Sigmoid colon (tissue), 7 donors: Measurements from ENCODE around the gene FRG2C. TPM values are rescaled to one million over a fixed set of nuclear protein-coding genes. Genes with fewer than 3 reads are reported as not detected.
A peak's percentile ranks its signal among the peaks of the same experiment; 100 is the strongest.
"Not testable (repeated sequence)": the region's sequence is repeated elsewhere in the genome, so short reads cannot be mapped to it uniquely, and the experiment has no call there.

Experiments used
- DNase-seq: peaks from one replicate; pipeline ENCODE4 v3.0.0-alpha.2; 2019
- H3K27ac ChIP-seq, 4 donors: fragments of 200-600 bp; sonication (generic); one replicate each; pipeline ENCODE4 v1.5.1; 2016 to 2019; ENCODE audit warnings: mild to moderate bottlenecking in 1 of 4
- H3K27me3 ChIP-seq, 3 donors: fragments of 200-600 bp; sonication (generic); one replicate each; pipeline ENCODE4 v1.5.1; 2019; ENCODE audit warnings: mild to moderate bottlenecking in 1 of 3
- H3K36me3 ChIP-seq, 4 donors: fragments of 200-600 bp; sonication (generic); one replicate each; pipeline ENCODE4 v1.5.1; 2016 to 2019
- H3K4me1 ChIP-seq, 4 donors: fragments of 200-600 bp; sonication (generic); one replicate each; pipeline ENCODE4 v1.5.1; 2017 to 2019
- H3K4me3 ChIP-seq, 4 donors: fragments of 200-600 bp; sonication (generic); one replicate each; pipeline ENCODE4 v1.5.1; 2017 to 2019; ENCODE audit warnings: mild to moderate bottlenecking in 2 of 4, moderate library complexity in 1 of 4
- H3K9me3 ChIP-seq, 4 donors: fragments of 200-600 bp in 3 of 4; sonication (generic) in 3 of 4; one replicate each; pipeline versions ENCODE4 v1.5.1 to v1.6.1; 2013 to 2019
- POLR2AphosphoS5 ChIP-seq, 4 donors: sonication (generic); formaldehyde crosslinking; IDR thresholded peaks; one replicate each; pipeline ENCODE4 v1.6.1; 2017; ENCODE audit warnings: antibody characterized with exemption in 4 of 4
- WGBS, 2 donors: extraction: QIAGEN DNeasy Blood & Tissue Kit; methylation state at CpG; one replicate each; pipeline ENCODE4 v1.1.7; 2013; 5-methylcytosine and 5-hydroxymethylcytosine counted together
- intact Hi-C: fragments of 100-400 bp; cut with DNase I; formaldehyde crosslinking; loops from one replicate; pipeline ENCODE4 v1.15.1; 2023
- polyA plus RNA-seq, 3 donors: library from polyadenylated mRNA; stranded (reverse); fragments of 200-250 nt; gene quantifications; one replicate each; pipeline ENCODE4 v1.2.3, GENCODE V29; 2013
- total RNA-seq, 4 donors: library from RNA; depleted of rRNA; stranded (reverse); fragments of >200 nt; gene quantifications; one replicate each; pipeline ENCODE4 v1.1.0, GENCODE V29; 2016
- donor health status: healthy with polysubstance abuse.
- donor health status: Bipolar disorder and iron deficiency.
- donor health status: healthy.

Gene FRG2C
- total and polyA plus RNA-seq, 7 donors: not detected

GRCh38 chr3:75667757-75668701, 3.9 kb downstream of the FRG2C start:
- H3K9me3 ChIP-seq, intact Hi-C loops, H3K27ac ChIP-seq, H3K36me3 ChIP-seq, DNase-seq: not testable (repeated sequence)
- peaks cover 0 to 50% (median 41%) of the 10 kb centered on the region in 4 donors for H3K4me1 ChIP-seq
- H3K4me3 ChIP-seq: peak overlapping the region in 3 of 4 donors; percentile 20 to 49 (median 41)
- peaks cover 31 to 88% (median 74%) of the 10 kb centered on the region in 3 donors for H3K27me3 ChIP-seq
- WGBS, 2 donors: 24 to 53% methylated on average over 46 of the region's 46 CpGs

DNA sequence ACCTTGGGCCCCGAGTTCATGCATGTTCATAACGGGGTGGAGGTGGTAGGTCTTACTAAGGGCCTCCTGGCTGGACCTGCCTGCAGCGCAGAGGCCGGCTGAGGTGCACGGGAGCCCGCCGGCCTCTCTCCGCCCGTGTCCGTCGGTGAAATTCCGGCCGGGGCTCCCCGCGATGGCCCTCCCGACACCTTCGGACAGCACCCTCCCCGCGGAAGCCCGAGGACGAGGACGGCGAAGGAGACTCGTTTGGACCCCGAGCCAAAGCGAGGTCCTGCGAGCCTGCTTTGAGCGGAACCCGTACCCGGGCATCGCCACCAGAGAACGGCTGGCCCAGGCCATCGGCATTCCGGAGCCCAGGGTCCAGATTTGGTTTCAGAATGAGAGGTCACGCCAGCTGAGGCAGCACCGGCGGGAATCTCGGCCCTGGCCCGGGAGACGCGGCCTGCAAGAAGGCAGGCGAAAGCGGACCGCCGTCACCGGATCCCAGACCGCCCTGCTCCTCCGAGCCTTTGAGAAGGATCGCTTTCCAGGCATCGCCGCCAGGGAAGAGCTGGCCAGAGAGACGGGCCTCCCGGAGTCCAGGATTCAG, 4.7 kb downstream of the FRG2C start:
- peak; percentile 95 for DNase-seq
- H3K36me3 ChIP-seq, intact Hi-C loops, H3K27ac ChIP-seq, H3K9me3 ChIP-seq: not testable (repeated sequence)
- peaks cover 0 to 50% (median 41%) of the 10 kb centered on the region in 4 donors for H3K4me1 ChIP-seq
- WGBS, 2 donors: 50 to 58% methylated on average over 53 of the region's 53 CpGs
- peak overlapping the region in 3 of 4 donors; percentile 20 to 49 (median 41) for H3K4me3 ChIP-seq
- H3K27me3 ChIP-seq: peaks cover 31 to 96% (median 69%) of the 10 kb centered on the region in 3 donors

DNA sequence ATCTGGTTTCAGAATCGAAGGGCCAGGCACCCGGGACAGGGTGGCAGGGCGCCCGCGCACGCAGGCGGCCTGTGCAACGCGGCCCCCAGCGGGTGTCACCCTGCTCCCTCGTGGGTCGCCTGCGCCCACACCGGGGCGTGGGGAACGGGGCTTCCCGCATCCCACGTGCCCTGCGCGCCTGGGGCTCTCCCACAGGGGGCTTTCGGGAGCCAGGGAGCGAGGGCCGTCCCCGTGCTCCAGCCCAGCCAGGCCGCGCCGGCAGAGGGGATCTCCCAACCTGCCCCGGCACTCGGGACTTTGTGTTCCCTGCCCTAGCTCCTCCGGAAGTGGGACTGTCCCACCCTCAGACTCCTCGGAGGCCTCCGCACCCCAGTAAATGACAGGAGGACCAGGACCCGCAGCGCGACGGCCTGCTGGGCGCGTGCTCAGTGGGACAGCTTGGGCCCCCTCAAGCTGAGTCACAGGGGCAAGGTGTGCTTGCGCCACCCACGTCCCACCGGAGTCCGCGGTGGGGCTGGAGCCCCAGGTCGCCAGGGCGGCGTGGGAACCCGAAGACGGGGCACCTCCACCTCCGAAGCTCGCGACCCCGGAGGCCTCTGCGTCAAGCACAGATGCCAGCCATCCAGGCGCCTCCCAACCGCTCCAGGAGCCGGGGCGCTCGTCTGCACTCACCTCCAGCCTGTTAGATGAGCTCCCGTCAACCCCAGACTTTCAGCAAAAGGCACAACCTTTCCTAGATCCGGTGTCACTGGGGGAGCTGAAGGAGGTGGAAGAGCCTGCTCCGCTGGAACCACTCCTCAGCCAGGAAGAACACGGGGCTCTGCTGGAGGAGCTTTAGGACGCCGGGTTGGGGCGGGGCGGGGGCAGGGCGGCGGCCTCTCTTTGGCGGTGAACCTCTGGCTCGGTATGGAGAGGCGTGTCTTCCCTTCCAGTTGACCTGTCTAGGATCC, 5.5 kb downstream of the FRG2C start:
- WGBS, 2 donors: 31 to 37% methylated on average over 71 of the region's 71 CpGs
- Histone ChIP-seq H3K4me3 (peak overlapping the region in 3 of 4 donors; percentile 20 to 49 (median 41)), H3K27me3 (peaks cover 31 to 98% (median 68%) of the 10 kb centered on the region in 3 donors), H3K4me1 (peaks cover 0 to 50% (median 41%) of the 10 kb centered on the region in 4 donors)
- peak; percentile 90 for DNase-seq
- H3K27ac ChIP-seq, H3K36me3 ChIP-seq, H3K9me3 ChIP-seq, intact Hi-C loops: not testable (repeated sequence)

- H3K4me3 ChIP-seq: peak overlapping the region in 1 of 4 donors; percentile 41
These were observed 6.5 kb downstream of the FRG2C start for GRCh38 chr3:75670298-75671286.

GRCh38 chr3:75671287-75672139, 7.4 kb downstream of the FRG2C start:
- H3K27ac ChIP-seq, DNase-seq, H3K36me3 ChIP-seq, H3K9me3 ChIP-seq, intact Hi-C loops: not testable (repeated sequence)
- peaks cover 0 to 50% (median 41%) of the 10 kb centered on the region in 4 donors for H3K4me1 ChIP-seq
- WGBS, 2 donors: 17 to 22% methylated on average over 32 of the region's 32 CpGs
- H3K27me3 ChIP-seq: peaks cover 29 to 84% (median 54%) of the 10 kb centered on the region in 3 donors
- H3K4me3 ChIP-seq: peak overlapping the region in 2 of 4 donors; percentile 30 to 32

More at GRCh38 chr3:75670298-75671286, 6.5 kb downstream of the FRG2C start:
- H3K27ac ChIP-seq, H3K9me3 ChIP-seq, H3K36me3 ChIP-seq, DNase-seq, intact Hi-C loops: not testable (repeated sequence)
- H3K27me3 ChIP-seq: peaks cover 31 to 93% (median 61%) of the 10 kb centered on the region in 3 donors
- H3K4me1 ChIP-seq: peaks cover 0 to 50% (median 41%) of the 10 kb centered on the region in 4 donors
- WGBS, 2 donors: 13 to 21% methylated on average over 51 of the region's 51 CpGs
- peak in 1 of 4 donors; percentile 6 for TF ChIP-seq POLR2AphosphoS5 (IDR thresholded peaks at IDR 0.05)

GRCh38 chr3:75672140-75672775, 8.1 kb downstream of the FRG2C start:
- intact Hi-C loops, H3K9me3 ChIP-seq, H3K36me3 ChIP-seq: not testable (repeated sequence)
- Histone ChIP-seq H3K27me3 (peaks cover 28 to 77% (median 48%) of the 10 kb centered on the region in 3 donors), H3K4me3 (peak overlapping the region in 2 of 4 donors; percentile 30 to 32), H3K27ac (peak overlapping the region in 1 of 4 donors; percentile 42), H3K4me1 (peaks cover 0 to 50% (median 41%) of the 10 kb centered on the region in 4 donors)
- DNase-seq: peak; percentile 71
- WGBS, 2 donors: 13 to 18% methylated on average over 59 of the region's 59 CpGs

GRCh38 chr3:75683965-75684364, 19.8 kb downstream of the FRG2C start:
- H3K36me3 ChIP-seq, H3K4me3 ChIP-seq, intact Hi-C loops, DNase-seq, H3K4me1 ChIP-seq, H3K27ac ChIP-seq, H3K27me3 ChIP-seq: not testable (repeated sequence)
- WGBS, 2 donors: 9 to 100% methylated on average over 1 of the region's 1 CpG
- H3K9me3 ChIP-seq: peaks cover 0 to 15% (median 2%) of the 10 kb centered on the region in 4 donors
